K562 (cell line): ENCODE results near the gene HSPB1.

Experiments
- JUN ChIP-seq, 2 experiments: sonication (generic) in 1 of 2; formaldehyde crosslinking in 1 of 2; IDR thresholded peaks; 2 replicates each; pipeline versions ENCODE4 v1.6.1 to v1.8.0; 2012 to 2022; ENCODE audit warnings: borderline replicate concordance in 2 of 2, mild to moderate bottlenecking in 2 of 2, improper control_type of control experiment in 1 of 2, low read depth in 1 of 2, low read length in 1 of 2, missing genetic modification reagents in 1 of 2
- PHF8 ChIP-seq: fragments of 200-600 bp; sonication (generic); IDR thresholded peaks from 2 replicates; pipeline ENCODE4 v1.6.1; 2012; ENCODE audit warnings: mixed run types, mild to moderate bottlenecking, inconsistent platforms, low read length, moderate library complexity, borderline replicate concordance
- SIN3B ChIP-seq: fragments of 450-650 bp; IDR thresholded peaks from 2 replicates; pipeline ENCODE4 v1.6.1; 2017; ENCODE audit warnings: low read depth, mild to moderate bottlenecking, moderate library complexity

- no peak for TF ChIP-seq PHF8
- no peak for TF ChIP-seq SIN3B
- TF ChIP-seq JUN (IDR thresholded peaks at IDR 0.05; ENCODE audit: borderline replicate concordance, low read depth, low read length): no peak
- TF ChIP-seq JUN (CRISPR knock-in tag; IDR thresholded peaks at IDR 0.05; ENCODE audit: borderline replicate concordance): no peak
These were observed 44.3 kb downstream of the HSPB1 start for GRCh38 chr7:76346778-76347177.
